SK-N-SH treated with all-trans-retinoic acid at 6 μM for 48 hours (cell line): ENCODE results near the gene MLLT1.

ENCODE experiments used
- ARNTL ChIP-seq: fragments of 450-650 bp; formaldehyde crosslinking; IDR thresholded peaks from 2 replicates; pipeline ENCODE4 v1.5.0; 2020; ENCODE audit warnings: low read depth, mild to moderate bottlenecking, moderate library complexity, borderline replicate concordance
- CSDC2 ChIP-seq: fragments of 250-450 bp; sonication (Bioruptor Pico); IDR thresholded peaks from 2 replicates; pipeline ENCODE4 v1.5.0; 2020; ENCODE audit warnings: mild to moderate bottlenecking, moderate library complexity
- CSRNP3 ChIP-seq: fragments of 250-450 bp; sonication (Bioruptor Pico); IDR thresholded peaks from 2 replicates; pipeline ENCODE4 v1.5.1; 2021; ENCODE audit warnings: mild to moderate bottlenecking, moderate library complexity
- ISL1 ChIP-seq: fragments of 250-450 bp; sonication (Bioruptor Pico); IDR thresholded peaks from 2 replicates; pipeline ENCODE4 v2.1.2; 2022; ENCODE audit warnings: mild to moderate bottlenecking, moderate library complexity
- PPARA ChIP-seq: fragments of 250-450 bp; sonication (Bioruptor Pico); IDR thresholded peaks from 2 replicates; pipeline ENCODE4 v1.5.0; 2020; ENCODE audit warnings: mild to moderate bottlenecking, borderline replicate concordance
- RARB ChIP-seq: fragments of 250-450 bp; sonication (Bioruptor Pico); IDR thresholded peaks from 2 replicates; pipeline ENCODE4 v1.8.0; 2021; ENCODE audit warnings: mild to moderate bottlenecking, moderate library complexity
- SNAI2 ChIP-seq: fragments of 250-450 bp; sonication (Bioruptor Pico); IDR thresholded peaks from 2 replicates; pipeline ENCODE4 v1.5.0; 2020; ENCODE audit warnings: mild to moderate bottlenecking, moderate library complexity
- TOX ChIP-seq: fragments of 250-450 bp; sonication (Bioruptor Pico); IDR thresholded peaks from 2 replicates; pipeline ENCODE4 v1.8.0; 2021; ENCODE audit warnings: mild to moderate bottlenecking, moderate library complexity, borderline replicate concordance
- ZC3H10 ChIP-seq: fragments of 250-450 bp; sonication (Bioruptor Pico); IDR thresholded peaks from 2 replicates; pipeline ENCODE4 v1.5.1; 2021; ENCODE audit warnings: mild to moderate bottlenecking, moderate library complexity
- ZFP3 ChIP-seq: fragments of 250-450 bp; sonication (Bioruptor Pico); IDR thresholded peaks from 2 replicates; pipeline ENCODE4 v1.5.0; 2020; ENCODE audit warnings: mild to moderate bottlenecking, moderate library complexity
- ZFP30 ChIP-seq: fragments of 450-650 bp; formaldehyde crosslinking; IDR thresholded peaks from 2 replicates; pipeline ENCODE4 v1.5.0; 2022; ENCODE audit warnings: mild to moderate bottlenecking, moderate library complexity
- ZNF70 ChIP-seq: fragments of 450-650 bp; formaldehyde crosslinking; IDR thresholded peaks from 2 replicates; pipeline ENCODE4 v1.5.0; 2020; ENCODE audit warnings: mild to moderate bottlenecking, moderate library complexity
- ZNF8 ChIP-seq: fragments of 450-650 bp; formaldehyde crosslinking; IDR thresholded peaks from 2 replicates; pipeline ENCODE4 v1.5.0; 2020; ENCODE audit warnings: mild to moderate bottlenecking, moderate library complexity
- TF ChIP-seq, protein P1 (sequence below): fragments of 250-450 bp; sonication (Bioruptor Pico); IDR thresholded peaks from 2 replicates; pipeline ENCODE4 v1.8.0; 2020; ENCODE audit warnings: mild to moderate bottlenecking, moderate library complexity, borderline replicate concordance

DNA sequence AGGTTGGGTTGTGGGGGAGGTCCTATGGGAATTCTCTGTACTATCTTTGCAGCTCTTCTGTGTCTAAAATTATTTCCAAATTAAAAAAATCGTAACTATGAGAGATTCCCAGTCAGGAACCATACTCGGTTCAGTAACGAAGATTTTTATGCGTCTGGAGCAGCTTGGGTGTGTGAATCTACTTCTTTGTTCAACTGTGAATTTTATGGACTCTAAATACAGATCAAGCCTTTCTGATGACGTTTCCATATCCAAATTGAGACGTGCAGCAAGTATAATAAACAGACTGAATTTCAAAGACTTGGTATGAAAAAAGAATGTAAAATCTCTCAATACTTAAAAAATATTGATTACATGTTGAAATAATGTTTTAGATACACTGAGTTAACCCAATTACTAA, 30.9 kb downstream of the MLLT1 start:
- TF ChIP-seq ZNF70 (CRISPR knock-in tag) (no peak), ZC3H10 (CRISPR knock-in tag) (no peak), RARB (CRISPR knock-in tag) (no peak), TOX (CRISPR knock-in tag) (no peak), ZFP30 (CRISPR knock-in tag) (no peak), SNAI2 (CRISPR knock-in tag) (no peak), ARNTL (CRISPR knock-in tag) (no peak), CSRNP3 (CRISPR knock-in tag) (no peak), PPARA (CRISPR knock-in tag) (no peak), ISL1 (CRISPR knock-in tag) (no peak), ZNF8 (CRISPR knock-in tag) (no peak), ZFP3 (CRISPR knock-in tag) (no peak), CSDC2 (no peak)
- TF ChIP-seq, protein P1, sequence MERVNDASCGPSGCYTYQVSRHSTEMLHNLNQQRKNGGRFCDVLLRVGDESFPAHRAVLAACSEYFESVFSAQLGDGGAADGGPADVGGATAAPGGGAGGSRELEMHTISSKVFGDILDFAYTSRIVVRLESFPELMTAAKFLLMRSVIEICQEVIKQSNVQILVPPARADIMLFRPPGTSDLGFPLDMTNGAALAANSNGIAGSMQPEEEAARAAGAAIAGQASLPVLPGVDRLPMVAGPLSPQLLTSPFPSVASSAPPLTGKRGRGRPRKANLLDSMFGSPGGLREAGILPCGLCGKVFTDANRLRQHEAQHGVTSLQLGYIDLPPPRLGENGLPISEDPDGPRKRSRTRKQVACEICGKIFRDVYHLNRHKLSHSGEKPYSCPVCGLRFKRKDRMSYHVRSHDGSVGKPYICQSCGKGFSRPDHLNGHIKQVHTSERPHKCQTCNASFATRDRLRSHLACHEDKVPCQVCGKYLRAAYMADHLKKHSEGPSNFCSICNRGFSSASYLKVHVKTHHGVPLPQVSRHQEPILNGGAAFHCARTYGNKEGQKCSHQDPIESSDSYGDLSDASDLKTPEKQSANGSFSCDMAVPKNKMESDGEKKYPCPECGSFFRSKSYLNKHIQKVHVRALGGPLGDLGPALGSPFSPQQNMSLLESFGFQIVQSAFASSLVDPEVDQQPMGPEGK (CRISPR knock-in tag): no peak
